Liver (tissue), 9 donors: ENCODE results near the gene MTOR. TPM values are rescaled to one million over a fixed set of nuclear protein-coding genes. Genes with fewer than 3 reads are reported as not detected.
"Not testable (repeated sequence)": the region's sequence is repeated elsewhere in the genome, so short reads cannot be mapped to it uniquely, and the experiment has no call there.

Source experiments
- DNase-seq: peaks from one replicate; pipeline ENCODE4 v3.0.0-alpha.2; 2017; ENCODE audit warnings: low spot score
- H3K27ac ChIP-seq, 2 donors: one replicate each; pipeline ENCODE4 v1.7.0; 2013; ENCODE audit warnings: inconsistent platforms in 2 of 2, low read length in 2 of 2, control low read depth in 1 of 2, low read depth in 1 of 2, mild to moderate bottlenecking in 1 of 2
- H3K27me3 ChIP-seq, 4 donors: one replicate each; pipeline versions ENCODE4 v1.6.1 to v1.7.0; 2013; ENCODE audit warnings: low read length in 3 of 4, inconsistent platforms in 1 of 4, mild to moderate bottlenecking in 1 of 4, moderate library complexity in 1 of 4; ENCODE audit not compliant: control insufficient read depth in 4 of 4, insufficient read depth in 4 of 4
- H3K36me3 ChIP-seq, 4 donors: one replicate each; pipeline versions ENCODE4 v1.6.1 to v1.7.0; 2013; ENCODE audit warnings: low read length in 3 of 4, mild to moderate bottlenecking in 3 of 4, low read depth in 1 of 4, moderate library complexity in 1 of 4; ENCODE audit not compliant: control insufficient read depth in 4 of 4, insufficient read depth in 3 of 4
- H3K4me1 ChIP-seq, 4 donors: one replicate each; pipeline versions ENCODE4 v1.6.1 to v1.7.0; 2013; ENCODE audit warnings: low read length in 3 of 4, mild to moderate bottlenecking in 3 of 4, moderate library complexity in 1 of 4; ENCODE audit not compliant: control insufficient read depth in 4 of 4, insufficient read depth in 4 of 4
- H3K4me3 ChIP-seq, 3 donors: one replicate each; pipeline versions ENCODE4 v1.6.1 to v1.7.0; 2013; ENCODE audit warnings: low read length in 3 of 3, control low read depth in 1 of 3, low read depth in 1 of 3, mild to moderate bottlenecking in 1 of 3
- H3K9ac ChIP-seq, 2 donors: one replicate each; pipeline ENCODE4 v1.7.0; 2013; ENCODE audit warnings: low read length in 2 of 2, mild to moderate bottlenecking in 2 of 2, moderate library complexity in 2 of 2, control low read depth in 1 of 2, low read depth in 1 of 2
- H3K9me3 ChIP-seq, 4 donors: one replicate each; pipeline versions ENCODE4 v1.6.1 to v1.7.0; 2013; ENCODE audit warnings: low read length in 3 of 4; ENCODE audit not compliant: control insufficient read depth in 4 of 4
- EGR1 ChIP-seq, 2 donors: IDR thresholded peaks; 2 replicates each; pipeline ENCODE4 v1.6.1; 2016 to 2018; ENCODE audit warnings: antibody characterized with exemption in 2 of 2, low read depth in 2 of 2
- FOXA2 ChIP-seq: IDR thresholded peaks from 2 replicates; pipeline ENCODE4 v1.6.1; 2016; ENCODE audit warnings: antibody characterized with exemption
- GABPA ChIP-seq, 2 donors: IDR thresholded peaks in 1 of 2; conservative IDR thresholded peaks in 1 of 2; 2 replicates each; pipeline ENCODE4 v1.6.1; 2016; ENCODE audit warnings: antibody characterized with exemption in 2 of 2, mild to moderate bottlenecking in 1 of 2, moderate library complexity in 1 of 2
- HNF4A ChIP-seq, 2 donors: conservative IDR thresholded peaks; 2 replicates each; pipeline ENCODE4 v1.6.1; 2016; ENCODE audit warnings: antibody characterized with exemption in 2 of 2, mild to moderate bottlenecking in 2 of 2
- HNF4G ChIP-seq: IDR thresholded peaks from 2 replicates; pipeline ENCODE4 v1.6.1; 2016; ENCODE audit warnings: antibody characterized with exemption
- JUND ChIP-seq, 2 donors: IDR thresholded peaks; 2 replicates each; pipeline ENCODE4 v1.6.1; 2016; ENCODE audit warnings: antibody characterized with exemption in 2 of 2
- NR2F2 ChIP-seq: IDR thresholded peaks from 2 replicates; pipeline ENCODE4 v1.6.1; 2016; ENCODE audit warnings: antibody characterized with exemption
- RAD21 ChIP-seq, 2 donors: IDR thresholded peaks; 2 replicates each; pipeline ENCODE4 v1.6.1; 2016; ENCODE audit warnings: antibody characterized with exemption in 2 of 2, mild to moderate bottlenecking in 2 of 2
- RXRA ChIP-seq, 2 donors: IDR thresholded peaks; 2 replicates each; pipeline ENCODE4 v1.6.1; 2017 to 2018; ENCODE audit warnings: antibody characterized with exemption in 2 of 2, mild to moderate bottlenecking in 1 of 2
- SP1 ChIP-seq: IDR thresholded peaks from 2 replicates; pipeline ENCODE4 v1.6.1; 2018; ENCODE audit warnings: antibody characterized with exemption, mild to moderate bottlenecking
- TAF1 ChIP-seq: conservative IDR thresholded peaks from 2 replicates; pipeline ENCODE4 v1.6.1; 2016; ENCODE audit warnings: antibody characterized with exemption, mild to moderate bottlenecking
- YY1 ChIP-seq: IDR thresholded peaks from 2 replicates; pipeline ENCODE4 v1.6.1; 2016; ENCODE audit warnings: antibody characterized with exemption, mild to moderate bottlenecking
- WGBS: extraction: QIAGEN DNeasy Blood & Tissue Kit; methylation state at CpG from one replicate; pipeline ENCODE4 v1.1.7; 2013; 5-methylcytosine and 5-hydroxymethylcytosine counted together
- polyA plus RNA-seq, 2 donors: library from polyadenylated mRNA; stranded (reverse) in 1 of 2; unstranded in 1 of 2; fragments of 200-250 nt in 1 of 2; fragments of >200 nt in 1 of 2; fragmentation: Nextera tagmentation in 1 of 2; extraction: Ambion mirVana in 1 of 2; gene quantifications; one replicate each; pipeline versions ENCODE4 v1.2.1 to v1.2.3, GENCODE V29; 2013 to 2015
- total RNA-seq, 2 donors: library from RNA; depleted of rRNA; stranded (reverse); fragments of >200 nt; gene quantifications; one replicate each; pipeline ENCODE4 v1.2.3, GENCODE V29; 2014
- TF ChIP-seq, protein P1 (sequence below): IDR thresholded peaks from 2 replicates; pipeline ENCODE4 v1.6.1; 2016; ENCODE audit warnings: antibody characterized with exemption, mild to moderate bottlenecking
- TF ChIP-seq, protein P2 (sequence below): IDR thresholded peaks from 2 replicates; pipeline ENCODE4 v1.6.1; 2016; ENCODE audit warnings: antibody characterized with exemption
- TF ChIP-seq, protein P3 (sequence below): IDR thresholded peaks from 2 replicates; pipeline ENCODE4 v1.6.1; 2016; ENCODE audit warnings: antibody characterized with exemption
- TF ChIP-seq, protein P4 (sequence below): fragments of 150-350 bp; IDR thresholded peaks from 2 replicates; pipeline ENCODE4 v1.5.1; 2017; ENCODE audit warnings: improper control_type of control experiment, low read depth, low read length; ENCODE audit not compliant: missing input control
- donor health status: healthy.
- donor health status: healthy.
- donor health status: healthy.
- donor health status: healthy.
- donor health status: healthy.

MTOR gene
- total and polyA plus RNA-seq, 4 donors: 11.6 to 45.0 (median 19.9) TPM

DNA sequence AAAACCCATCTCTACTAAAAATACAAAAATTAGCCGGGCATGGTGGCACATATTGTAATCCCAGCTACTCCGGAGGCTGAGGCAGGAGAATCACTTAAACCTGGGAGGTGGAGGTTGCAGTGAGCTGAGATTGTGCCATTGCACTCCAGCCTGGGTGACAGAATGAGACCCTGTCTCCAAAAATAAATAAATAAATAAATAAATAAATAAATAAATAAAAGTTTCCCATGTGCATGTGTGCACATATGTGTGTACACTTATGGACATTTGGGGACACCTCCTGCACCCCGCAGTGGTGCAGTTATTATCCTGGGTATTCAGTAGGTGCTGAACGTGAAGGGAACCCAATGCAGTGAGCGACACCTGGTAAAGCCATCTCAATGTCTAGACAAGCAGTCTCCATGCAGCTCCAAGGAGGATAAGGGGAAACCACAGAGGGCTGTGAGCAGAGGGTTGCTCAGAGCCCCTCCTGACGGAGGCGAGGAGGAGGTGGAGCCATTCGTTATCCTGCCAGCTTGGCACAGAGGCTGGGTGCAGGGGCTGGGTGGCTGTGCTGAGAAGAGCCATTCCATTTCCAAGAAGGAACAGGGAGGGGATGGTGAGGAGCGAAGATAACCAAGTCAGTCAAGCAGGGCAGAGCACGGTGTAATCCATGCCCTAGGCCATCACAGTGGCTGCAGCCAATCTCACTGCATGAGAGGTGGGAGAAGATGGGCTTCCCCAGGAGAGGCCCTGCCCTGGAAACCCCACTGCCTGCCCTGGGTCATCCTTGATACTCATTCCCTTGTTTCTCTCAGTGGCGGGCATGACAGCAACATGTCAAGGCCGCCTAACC is 36.3 kb upstream of the MTOR start:
- no peak overlapping the region for H3K27ac ChIP-seq
- 90% methylated on average over 12 of the region's 12 CpGs for WGBS
- H3K4me3 ChIP-seq: no peak overlapping the region
- no peaks in the 10 kb centered on the region for H3K9me3 ChIP-seq
- H3K4me1 ChIP-seq: no peaks in the 10 kb centered on the region
- no peaks in the 10 kb centered on the region for H3K27me3 ChIP-seq
- H3K36me3 ChIP-seq: peaks cover 5 to 11% (median 6%) of the 10 kb centered on the region in 4 donors
- no peak overlapping the region for H3K9ac ChIP-seq
- no peak for DNase-seq
- no peak for TF ChIP-seq GABPA (IDR thresholded peaks at IDR 0.05 in 1 of 2, conservative IDR thresholded peaks at IDR 0.05 in 1 of 2)
- no peak for TF ChIP-seq FOXA2
- TF ChIP-seq TAF1: no peak
- TF ChIP-seq, protein P1, sequence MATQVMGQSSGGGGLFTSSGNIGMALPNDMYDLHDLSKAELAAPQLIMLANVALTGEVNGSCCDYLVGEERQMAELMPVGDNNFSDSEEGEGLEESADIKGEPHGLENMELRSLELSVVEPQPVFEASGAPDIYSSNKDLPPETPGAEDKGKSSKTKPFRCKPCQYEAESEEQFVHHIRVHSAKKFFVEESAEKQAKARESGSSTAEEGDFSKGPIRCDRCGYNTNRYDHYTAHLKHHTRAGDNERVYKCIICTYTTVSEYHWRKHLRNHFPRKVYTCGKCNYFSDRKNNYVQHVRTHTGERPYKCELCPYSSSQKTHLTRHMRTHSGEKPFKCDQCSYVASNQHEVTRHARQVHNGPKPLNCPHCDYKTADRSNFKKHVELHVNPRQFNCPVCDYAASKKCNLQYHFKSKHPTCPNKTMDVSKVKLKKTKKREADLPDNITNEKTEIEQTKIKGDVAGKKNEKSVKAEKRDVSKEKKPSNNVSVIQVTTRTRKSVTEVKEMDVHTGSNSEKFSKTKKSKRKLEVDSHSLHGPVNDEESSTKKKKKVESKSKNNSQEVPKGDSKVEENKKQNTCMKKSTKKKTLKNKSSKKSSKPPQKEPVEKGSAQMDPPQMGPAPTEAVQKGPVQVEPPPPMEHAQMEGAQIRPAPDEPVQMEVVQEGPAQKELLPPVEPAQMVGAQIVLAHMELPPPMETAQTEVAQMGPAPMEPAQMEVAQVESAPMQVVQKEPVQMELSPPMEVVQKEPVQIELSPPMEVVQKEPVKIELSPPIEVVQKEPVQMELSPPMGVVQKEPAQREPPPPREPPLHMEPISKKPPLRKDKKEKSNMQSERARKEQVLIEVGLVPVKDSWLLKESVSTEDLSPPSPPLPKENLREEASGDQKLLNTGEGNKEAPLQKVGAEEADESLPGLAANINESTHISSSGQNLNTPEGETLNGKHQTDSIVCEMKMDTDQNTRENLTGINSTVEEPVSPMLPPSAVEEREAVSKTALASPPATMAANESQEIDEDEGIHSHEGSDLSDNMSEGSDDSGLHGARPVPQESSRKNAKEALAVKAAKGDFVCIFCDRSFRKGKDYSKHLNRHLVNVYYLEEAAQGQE: no peak
- TF ChIP-seq, protein P2, sequence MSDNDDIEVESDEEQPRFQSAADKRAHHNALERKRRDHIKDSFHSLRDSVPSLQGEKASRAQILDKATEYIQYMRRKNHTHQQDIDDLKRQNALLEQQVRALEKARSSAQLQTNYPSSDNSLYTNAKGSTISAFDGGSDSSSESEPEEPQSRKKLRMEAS: no peak
- no peak for TF ChIP-seq HNF4A (conservative IDR thresholded peaks at IDR 0.05)
- TF ChIP-seq RXRA (IDR thresholded peaks at IDR 0.05): no peak
- no peak for TF ChIP-seq RAD21 (IDR thresholded peaks at IDR 0.05)
- no peak for TF ChIP-seq YY1

DNA sequence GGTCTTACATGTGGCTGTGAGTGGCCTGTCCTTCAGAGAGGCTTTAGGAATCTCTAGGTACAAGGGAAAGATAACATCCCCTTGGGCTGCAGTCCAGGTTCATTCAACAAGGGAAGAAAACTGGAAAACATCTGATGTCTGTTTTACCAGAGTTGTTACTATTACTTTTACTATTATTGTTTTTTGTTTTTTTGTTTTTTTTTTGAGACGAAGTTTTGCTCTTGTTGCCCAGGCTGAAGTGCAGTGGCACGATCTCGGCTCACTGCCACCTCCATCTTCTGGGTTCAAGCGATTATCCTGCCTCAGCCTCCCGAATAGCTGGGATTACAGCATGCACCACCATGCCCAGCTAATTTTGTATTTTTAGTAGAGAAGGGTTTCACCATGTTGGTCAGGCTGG is 35.4 kb upstream of the MTOR start:
- DNase-seq, H3K4me1 ChIP-seq, H3K4me3 ChIP-seq, H3K27ac ChIP-seq, H3K27me3 ChIP-seq, H3K9me3 ChIP-seq, H3K9ac ChIP-seq: not testable (repeated sequence)
- H3K36me3 ChIP-seq: peaks cover 5 to 11% (median 6%) of the 10 kb centered on the region in 4 donors
- 98% methylated on average over 5 of the region's 5 CpGs for WGBS

DNA sequence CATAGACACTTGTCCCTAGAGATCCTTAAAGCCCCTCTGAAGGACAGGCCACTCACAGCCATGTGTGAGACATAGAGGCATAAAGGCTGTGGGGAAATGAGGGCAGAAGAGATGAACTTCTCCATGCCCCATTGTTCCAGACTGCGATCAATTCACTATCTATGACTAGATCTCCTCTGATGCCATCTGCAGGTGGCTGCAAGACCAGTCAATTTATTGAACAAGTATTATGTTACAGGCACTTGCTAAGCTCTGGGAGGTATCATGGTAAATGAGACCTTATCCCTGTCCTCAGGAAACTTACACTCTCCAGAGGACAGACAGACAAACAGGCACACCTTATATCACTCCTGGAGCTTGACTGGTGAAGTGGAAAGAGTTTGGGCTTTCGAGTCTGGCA is 33.6 kb upstream of the MTOR start:
- Histone ChIP-seq H3K9me3 (no peaks in the 10 kb centered on the region), H3K4me3 (no peak overlapping the region), H3K27ac (no peak overlapping the region), H3K27me3 (no peaks in the 10 kb centered on the region), H3K9ac (no peak overlapping the region), H3K4me1 (peaks cover 0 to 8% (median 1%) of the 10 kb centered on the region in 4 donors), H3K36me3 (peaks cover 5 to 11% (median 6%) of the 10 kb centered on the region in 4 donors)
- DNase-seq: no peak
- WGBS: 98% methylated on average over 2 of the region's 2 CpGs
- no peak for TF ChIP-seq RXRA (IDR thresholded peaks at IDR 0.05)
- TF ChIP-seq JUND (IDR thresholded peaks at IDR 0.05): no peak
- TF ChIP-seq RAD21 (IDR thresholded peaks at IDR 0.05): no peak
- TF ChIP-seq EGR1 (IDR thresholded peaks at IDR 0.05; ENCODE audit: low read depth in 2 of 2): no peak
- TF ChIP-seq, protein P3, sequence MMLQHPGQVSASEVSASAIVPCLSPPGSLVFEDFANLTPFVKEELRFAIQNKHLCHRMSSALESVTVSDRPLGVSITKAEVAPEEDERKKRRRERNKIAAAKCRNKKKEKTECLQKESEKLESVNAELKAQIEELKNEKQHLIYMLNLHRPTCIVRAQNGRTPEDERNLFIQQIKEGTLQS: no peak
- TF ChIP-seq FOXA2: no peak
- no peak for TF ChIP-seq HNF4G
- TF ChIP-seq, protein P2: no peak
- no peak for TF ChIP-seq HNF4A (conservative IDR thresholded peaks at IDR 0.05)
- TF ChIP-seq SP1: no peak
- TF ChIP-seq, protein P4, sequence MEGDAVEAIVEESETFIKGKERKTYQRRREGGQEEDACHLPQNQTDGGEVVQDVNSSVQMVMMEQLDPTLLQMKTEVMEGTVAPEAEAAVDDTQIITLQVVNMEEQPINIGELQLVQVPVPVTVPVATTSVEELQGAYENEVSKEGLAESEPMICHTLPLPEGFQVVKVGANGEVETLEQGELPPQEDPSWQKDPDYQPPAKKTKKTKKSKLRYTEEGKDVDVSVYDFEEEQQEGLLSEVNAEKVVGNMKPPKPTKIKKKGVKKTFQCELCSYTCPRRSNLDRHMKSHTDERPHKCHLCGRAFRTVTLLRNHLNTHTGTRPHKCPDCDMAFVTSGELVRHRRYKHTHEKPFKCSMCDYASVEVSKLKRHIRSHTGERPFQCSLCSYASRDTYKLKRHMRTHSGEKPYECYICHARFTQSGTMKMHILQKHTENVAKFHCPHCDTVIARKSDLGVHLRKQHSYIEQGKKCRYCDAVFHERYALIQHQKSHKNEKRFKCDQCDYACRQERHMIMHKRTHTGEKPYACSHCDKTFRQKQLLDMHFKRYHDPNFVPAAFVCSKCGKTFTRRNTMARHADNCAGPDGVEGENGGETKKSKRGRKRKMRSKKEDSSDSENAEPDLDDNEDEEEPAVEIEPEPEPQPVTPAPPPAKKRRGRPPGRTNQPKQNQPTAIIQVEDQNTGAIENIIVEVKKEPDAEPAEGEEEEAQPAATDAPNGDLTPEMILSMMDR: no peak
- TF ChIP-seq GABPA (IDR thresholded peaks at IDR 0.05 in 1 of 2, conservative IDR thresholded peaks at IDR 0.05 in 1 of 2): no peak
- TF ChIP-seq NR2F2: no peak
